KG1 (cell line): ENCODE data around the gene SLC8A1.
A peak's percentile ranks its signal among the peaks of the same experiment; 100 is the strongest.

Experiments
- DNase-seq: peaks from one replicate; lab custom pipeline; 2025; lab: John Stamatoyannopoulos, UW

SLC8A1 gene

DNA sequence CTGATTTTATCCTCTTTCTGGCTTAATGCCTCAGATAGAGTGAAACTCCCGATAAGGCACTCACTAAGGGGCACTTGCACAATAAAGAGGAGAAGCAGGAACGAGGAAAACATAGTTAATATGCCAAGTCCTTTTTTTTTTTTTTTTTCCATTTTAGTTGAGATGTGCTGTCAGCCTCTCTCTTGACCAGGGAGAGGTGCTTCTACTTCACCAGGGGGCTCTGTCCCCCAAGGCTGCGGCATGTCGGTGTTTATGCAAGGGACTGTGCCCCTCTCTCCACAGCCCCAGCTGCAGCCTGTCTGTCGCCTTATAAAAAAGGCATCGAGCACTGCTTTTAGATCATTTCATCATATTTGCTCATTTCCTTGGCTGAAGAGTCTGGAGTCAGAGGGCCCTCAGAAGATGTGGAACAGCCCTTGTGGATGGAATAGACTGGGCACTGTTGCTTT lies 178.1 kb downstream of the SLC8A1 start:
- DNase-seq = no peak

DNA sequence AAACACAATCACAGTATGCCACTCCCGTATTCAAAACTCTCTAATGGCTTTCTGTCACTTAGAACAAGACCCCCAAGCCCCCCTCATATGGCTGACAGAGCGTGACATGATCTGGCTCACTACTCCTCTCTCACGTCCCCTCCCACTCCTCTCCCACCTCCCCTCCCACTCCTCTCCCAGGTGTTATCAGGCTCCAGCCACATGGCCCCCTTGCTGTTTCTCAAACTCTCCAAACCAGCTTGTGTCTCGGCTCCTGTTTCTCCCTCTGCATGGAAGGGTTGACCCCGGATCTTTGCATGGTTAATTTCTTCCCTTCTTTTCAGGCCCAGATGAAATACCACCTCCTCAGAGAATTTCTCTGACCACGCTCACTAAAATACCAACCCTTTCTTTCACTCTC lies 180.8 kb downstream of the SLC8A1 start:
- no peak for DNase-seq

DNA sequence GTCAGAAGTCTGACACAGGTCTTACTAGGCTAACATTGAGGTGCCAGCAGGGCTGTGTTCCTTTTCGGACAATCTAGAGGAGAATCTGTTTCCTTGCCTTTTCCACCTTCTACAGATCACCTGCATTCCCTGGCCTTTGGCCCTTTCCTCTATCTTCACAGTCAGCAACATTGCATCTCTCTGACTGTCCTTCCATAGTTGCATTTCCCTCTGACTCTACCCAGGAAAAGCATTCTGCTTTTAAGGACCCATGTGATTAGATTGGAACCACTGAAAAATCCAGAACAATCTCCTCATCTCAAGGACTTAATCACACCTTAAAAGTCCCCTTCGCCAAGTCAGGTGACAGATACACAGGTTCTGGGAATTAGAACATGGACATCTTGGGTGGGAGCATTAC lies 181.5 kb downstream of the SLC8A1 start:
- DNase-seq = no peak

DNA sequence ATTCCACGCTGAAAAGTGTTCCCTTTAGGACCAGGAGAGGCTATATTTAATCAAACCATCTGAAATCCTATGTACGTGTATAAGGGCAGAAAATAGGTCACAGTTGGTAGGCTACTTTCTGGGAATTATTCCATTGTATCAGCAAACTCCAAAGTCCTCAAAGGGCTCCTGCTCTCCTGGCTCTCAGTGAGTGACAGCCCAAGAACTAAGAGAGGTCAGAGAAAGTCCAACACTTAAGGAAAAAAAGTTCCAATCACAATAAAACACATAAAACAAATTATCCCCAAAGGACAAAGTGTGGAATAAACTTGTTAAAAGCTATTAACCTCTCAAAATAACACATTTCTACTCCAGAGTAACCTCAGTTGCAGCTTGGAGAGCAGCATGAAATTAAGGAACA lies 183.3 kb downstream of the SLC8A1 start:
- no peak for DNase-seq

DNA sequence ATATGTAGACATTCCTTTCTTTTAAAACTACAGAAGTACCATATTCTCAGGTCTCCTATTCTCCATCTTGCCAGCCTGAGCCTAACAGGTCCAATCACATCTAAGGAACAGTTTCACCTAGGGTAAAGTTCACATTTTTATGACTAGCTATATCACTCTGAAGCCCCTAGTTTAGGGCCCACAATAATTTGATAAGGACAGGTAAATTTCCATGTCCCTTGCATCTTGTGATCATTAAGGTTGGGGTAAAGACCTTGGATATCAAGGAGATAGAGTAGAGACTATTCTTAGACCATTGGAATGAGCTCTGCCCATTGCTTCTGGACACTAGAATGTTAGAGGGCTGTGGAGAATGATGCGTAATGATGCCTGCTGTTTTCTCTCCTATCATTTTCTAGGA lies 185.7 kb downstream of the SLC8A1 start:
- DNase-seq = no peak

DNA sequence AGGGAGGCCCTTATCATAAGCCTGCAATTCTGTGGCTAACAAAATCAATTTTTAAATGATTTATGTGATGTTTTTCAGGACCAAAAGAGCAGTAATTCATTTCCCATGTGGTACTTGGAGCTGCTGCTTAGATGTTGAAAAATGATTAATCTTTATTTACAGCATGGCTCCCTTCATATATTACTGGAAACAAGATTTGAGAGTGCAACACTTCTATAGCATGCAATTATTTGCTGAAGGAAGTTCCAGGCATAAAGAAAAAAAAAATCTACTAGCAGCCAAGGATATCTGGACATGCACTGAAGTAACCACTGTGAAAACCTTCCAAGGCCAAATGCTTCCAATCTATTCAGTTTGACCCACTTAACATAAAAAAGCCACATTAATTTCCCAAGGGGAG lies 186.3 kb downstream of the SLC8A1 start:
- no peak for DNase-seq

DNA sequence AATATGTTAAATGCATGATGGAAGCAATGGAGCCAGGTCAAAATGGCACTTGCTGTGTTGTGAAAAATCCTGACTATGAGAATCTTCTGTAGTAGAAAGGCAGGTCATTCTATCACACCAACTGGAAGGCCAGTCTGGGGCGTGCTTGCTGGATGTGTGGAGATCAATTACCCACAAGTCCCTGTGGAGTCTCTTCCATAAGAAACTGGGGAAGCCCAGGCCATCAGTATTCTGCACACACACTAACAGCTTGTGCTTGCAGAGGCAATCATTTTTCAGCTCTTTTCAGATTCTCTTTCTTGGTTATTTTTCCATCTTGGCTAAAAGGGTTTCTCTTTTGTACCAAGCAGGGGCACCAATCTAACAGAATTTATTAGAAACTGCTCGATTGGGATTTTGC lies 190.8 kb downstream of the SLC8A1 start:
- DNase-seq = no peak

DNA sequence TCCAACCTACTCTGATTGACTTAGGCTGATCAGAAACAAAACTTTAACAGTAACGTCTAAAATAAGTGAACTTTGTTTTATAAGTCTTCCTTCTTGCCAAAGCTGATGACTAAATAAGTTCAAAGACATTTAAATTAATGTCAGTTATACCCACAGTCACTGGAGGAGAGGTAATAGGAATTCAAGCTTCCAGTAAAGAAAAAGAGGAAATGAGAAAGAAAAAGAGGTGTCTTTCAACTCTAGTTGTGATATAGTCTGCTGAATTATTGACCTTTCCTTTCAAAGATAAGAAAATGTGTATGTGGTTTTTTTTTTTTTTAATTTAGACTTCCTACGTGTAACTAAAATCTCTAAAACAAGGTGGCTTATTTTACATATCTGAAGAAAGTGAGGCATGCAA lies 191.5 kb downstream of the SLC8A1 start:
- DNase-seq = no peak

DNA sequence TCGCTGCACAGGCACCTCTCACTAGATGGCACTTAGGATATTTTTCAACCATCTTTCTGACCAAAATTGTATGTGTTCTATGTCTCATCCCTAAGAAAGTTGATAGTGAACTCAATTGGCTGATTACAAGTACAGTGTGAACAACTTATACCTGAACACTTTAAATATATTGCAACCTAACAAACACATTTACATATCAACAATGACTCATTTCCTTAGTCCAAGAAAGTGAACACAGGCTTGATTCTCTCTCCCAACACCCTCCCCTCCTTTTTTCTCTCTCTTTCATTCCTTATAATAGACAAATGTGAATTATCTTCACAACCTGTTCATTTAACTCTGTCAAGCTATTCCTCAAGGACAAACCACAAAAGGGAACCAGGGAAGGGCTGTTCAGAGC lies 192.0 kb downstream of the SLC8A1 start:
- no peak for DNase-seq

DNA sequence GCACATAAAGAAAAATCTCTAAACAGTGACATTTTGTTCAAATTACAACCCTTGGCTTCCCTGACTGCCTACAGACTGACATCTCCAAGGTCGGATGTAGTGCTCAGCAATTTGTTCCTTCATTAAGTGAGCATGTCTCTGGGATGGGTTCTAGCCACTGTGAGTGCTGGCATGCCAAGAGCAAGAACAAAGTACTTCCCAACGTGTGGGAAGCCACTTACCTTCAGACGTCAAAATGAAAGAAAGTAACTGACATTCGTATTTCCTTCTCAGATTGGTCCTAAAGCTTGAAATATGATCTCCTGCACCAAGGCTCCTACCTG lies 193.8 kb downstream of the SLC8A1 start:
- DNase-seq = no peak

DNA sequence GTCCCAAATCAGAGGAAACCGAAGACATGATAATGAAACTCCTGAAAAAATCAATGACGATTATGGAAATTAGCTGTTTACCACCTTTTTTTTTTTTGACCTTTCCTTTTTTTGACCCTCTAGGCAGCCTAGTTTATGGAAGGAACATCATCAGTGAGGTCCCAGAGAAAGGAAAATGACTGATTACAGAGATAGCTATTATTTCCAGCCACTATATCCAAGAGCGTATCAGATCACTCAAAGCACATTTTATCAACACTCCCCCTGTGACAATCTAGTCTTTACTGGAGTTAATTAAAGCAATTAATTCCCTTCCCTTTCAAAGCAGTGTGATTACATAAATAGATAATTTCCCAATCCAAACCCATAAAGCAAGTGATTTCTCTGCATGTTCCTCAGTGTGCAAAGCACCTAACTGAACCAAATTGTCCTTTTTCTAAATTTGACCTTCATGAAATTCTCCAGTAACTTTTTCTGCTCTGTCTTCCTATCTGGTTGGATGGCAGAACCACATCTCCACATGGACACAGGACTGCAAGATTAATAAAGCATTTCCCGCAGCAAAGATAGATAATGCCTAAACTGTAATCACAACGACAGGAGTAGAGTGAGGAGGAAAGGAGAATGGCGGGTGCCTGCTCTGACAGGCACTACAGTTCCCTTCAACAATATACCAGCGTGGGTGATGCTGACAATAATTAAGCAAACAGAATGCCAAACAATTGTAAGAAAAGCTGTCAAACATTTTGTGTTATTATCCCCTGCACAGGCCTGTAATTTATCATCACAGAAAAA lies 194.4 kb downstream of the SLC8A1 start:
- DNase-seq = no peak

DNA sequence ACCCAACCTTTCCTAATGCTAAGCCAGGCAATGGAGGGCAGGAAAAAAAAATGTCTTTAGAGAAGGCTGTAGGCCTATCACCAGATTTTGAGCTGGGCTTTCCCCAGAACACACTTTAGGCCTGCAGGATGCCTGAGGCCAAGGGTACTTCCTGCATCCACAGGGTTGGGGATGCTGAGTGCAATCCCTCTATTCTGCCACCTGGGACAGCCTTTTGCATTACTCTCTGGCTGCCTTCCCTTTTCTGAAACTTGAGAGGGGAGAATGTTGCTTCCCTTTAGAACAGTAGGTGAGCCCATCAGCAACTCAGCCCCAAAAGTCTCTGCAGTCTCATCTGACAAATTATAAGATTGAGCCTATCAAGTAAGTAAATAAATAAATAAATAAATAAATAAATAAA lies 195.2 kb downstream of the SLC8A1 start:
- no peak for DNase-seq

DNA sequence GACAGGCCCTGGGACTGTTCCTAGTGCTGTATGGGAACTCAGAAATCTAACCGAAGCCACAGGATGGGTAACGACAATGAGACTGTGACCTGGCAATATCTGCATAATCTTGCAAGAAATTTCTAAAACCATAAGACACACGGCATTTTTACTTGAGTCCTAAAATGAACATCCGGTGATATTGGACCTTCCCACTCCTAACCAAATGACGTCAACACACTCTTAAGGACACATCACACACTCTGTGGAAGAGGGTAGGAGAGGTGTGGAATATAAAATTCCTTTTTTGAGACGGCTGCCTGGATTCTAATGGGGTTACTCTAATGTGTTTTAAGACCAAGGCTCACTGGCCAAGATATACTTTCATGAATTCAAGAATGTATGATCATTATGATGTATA lies 195.9 kb downstream of the SLC8A1 start:
- no peak for DNase-seq

DNA sequence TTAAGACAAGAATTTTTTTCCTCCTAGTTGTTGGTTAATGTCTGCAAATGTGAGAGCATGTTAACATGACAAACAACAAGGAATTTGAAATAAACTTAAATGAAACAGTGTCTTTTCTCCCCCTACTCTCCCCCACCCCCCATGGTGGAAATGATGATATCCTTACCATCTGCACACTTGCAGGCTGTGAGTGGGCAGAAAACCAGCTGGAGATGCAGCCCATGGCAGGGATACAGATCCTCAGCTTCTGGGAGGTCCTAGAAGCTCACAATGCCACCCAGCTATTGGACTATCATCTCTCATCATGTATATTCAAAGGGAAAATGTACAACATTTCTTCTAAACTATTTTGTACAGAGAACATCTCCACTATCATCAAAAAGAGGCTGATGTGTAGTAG lies 196.8 kb downstream of the SLC8A1 start:
- DNase-seq = no peak

DNA sequence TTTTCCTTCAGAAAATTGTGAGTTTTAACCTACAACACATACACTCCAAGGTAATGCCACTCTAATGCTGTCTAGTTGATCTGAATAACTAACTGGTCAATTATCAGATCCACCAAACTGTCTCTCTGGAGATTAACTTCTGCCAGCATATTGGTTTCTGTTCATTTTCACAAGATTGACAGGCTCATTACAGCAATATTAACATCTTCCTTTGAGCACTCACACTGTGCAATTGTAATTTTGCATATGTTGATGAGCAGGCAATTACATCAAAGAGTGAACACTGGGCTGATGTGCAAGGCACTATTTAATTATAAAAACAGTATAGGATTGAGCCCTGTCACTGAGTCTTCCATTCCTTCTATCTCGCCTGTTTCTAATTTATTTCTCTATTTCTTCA lies 197.3 kb downstream of the SLC8A1 start:
- DNase-seq = no peak

DNA sequence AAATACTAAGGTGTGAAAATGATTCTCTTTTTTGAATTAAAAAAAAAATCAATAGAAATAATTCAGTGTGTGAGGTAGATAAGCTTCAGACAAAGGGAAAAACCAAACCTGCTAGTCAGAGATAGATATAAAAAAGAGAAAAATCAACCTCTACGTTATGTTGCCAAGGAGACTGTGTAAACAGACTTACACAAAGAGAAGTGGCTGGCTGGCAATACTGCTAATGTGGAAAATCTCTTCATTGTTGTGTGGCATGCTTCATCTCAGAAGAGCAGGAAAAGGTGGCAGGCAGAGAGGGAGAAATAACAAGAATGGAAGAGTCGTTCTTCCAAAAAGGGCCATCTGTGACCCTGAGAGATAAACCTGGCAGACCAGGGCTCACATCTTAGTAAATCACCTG lies 200.8 kb downstream of the SLC8A1 start:
- DNase-seq = no peak

DNA sequence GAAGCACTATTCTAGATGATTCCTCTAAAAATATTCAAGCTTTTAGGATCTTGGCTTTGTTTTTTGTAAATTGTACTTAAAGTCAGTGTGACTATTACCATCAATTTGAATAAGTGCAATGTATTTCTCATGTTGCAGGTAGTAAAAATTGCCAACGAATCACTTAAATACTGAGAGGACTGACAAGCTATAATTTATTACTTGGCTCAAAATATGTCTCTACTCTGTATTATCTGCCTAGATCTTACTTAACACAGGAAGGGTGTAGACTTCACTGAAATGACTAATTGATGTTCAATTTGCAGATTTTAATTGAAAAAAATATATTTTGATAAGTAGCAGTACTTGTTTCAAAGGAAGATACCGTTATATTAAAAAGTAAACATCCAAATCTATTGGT lies 202.3 kb downstream of the SLC8A1 start:
- no peak for DNase-seq

DNA sequence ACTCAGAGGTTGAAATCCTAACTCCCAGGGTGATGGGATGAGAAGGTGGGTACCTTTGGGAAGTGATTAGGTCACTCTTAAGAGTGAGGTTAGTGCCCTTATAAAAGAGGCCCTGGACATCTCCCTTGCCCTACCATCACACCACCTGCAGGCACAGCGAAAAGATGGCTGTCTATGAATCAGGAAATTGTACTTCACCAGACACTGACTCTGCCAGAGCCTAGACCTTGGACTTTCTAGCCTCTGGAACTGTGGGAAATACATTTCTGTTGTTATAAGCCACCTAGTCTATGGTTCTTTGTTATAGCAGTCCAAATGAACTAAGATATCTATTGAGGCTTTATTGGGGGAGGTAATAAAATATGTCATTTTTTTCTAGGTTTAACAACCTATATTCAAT lies 203.6 kb downstream of the SLC8A1 start:
- no peak for DNase-seq

DNA sequence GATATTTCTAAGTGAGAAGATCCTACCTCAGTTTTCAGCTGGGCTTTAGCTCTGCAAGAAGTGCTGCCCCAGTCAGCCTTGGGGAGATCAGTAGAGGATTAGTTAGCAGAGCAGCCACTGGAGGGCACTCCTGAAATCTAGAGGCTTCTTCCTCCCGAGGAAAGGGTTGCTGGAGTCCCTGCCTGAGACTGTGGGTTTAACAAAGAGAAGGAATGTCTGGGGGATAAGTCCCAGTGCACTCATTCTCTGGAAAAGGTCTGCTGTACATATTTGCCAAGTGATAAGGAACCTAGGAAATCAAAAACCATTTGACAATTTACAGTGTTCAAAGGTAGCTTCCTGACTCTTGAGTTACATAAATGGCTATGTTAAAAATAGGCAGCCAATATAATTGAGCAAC lies 207.2 kb downstream of the SLC8A1 start:
- peak; percentile 27 for DNase-seq

DNA sequence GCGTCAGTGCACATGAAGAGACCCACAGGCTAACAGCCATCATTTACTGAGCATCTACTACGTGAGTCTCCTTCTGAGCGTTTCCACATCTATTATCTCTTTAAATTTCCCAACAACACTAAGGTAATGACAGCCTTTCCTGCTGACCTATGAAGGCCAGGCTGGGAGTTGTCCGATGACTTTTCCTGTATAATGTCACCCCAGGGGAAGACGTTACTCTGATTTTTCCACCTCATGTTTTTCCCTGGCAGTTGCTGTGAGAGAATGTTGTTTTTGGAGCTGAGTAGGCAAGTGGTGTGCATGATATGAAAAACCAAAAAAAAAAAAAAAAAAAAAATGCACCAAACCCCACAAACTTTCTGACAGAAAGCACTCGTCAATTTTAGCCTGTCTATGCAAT lies 207.6 kb downstream of the SLC8A1 start:
- no peak for DNase-seq

DNA sequence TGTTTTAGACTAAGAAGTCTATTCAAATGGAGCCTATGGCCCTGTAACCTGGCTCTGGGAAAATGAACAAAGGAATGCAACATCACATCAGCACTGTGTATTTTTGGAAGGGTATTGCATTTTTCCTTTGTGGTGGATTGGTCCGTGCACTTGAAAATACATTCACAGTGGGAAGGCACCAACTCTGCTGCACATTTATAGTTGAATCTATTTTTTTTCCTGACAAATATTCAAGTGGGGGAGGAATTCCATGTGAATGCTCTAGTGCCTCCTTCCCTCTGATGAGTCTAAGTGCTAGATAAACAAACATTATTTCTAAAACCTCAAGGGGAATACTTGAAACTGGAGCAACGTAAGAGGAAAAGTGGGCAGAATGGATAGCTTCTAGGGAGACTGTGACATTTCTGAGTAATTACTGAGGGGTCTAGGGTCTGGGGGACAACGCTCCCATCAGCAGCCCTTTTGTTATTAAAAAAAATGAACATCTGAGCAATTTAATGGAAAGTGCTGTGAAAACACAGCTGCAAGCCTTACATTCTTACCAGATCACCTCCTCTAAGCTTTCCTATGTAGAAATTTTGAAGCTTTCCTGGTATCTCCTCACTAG lies 208.2 kb downstream of the SLC8A1 start:
- no peak for DNase-seq

DNA sequence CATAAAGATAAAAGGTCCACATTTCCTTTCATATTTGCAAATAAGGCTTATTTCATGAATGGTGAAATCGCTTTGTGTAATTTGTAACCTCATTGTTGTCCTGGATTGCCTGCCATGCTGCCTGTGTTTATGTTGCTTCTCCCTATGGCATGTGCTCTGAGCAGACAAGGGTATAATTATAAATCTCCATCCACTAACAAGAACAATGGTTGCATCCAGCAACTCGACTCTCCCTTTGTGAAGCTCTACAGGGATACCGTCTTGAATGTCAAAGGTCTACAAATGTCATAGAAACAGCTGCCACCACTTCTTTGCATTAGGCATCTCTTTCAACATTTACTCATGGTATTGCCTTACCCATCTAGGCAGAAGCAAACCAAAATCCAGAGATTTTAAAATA lies 209.6 kb downstream of the SLC8A1 start:
- no peak for DNase-seq

DNA sequence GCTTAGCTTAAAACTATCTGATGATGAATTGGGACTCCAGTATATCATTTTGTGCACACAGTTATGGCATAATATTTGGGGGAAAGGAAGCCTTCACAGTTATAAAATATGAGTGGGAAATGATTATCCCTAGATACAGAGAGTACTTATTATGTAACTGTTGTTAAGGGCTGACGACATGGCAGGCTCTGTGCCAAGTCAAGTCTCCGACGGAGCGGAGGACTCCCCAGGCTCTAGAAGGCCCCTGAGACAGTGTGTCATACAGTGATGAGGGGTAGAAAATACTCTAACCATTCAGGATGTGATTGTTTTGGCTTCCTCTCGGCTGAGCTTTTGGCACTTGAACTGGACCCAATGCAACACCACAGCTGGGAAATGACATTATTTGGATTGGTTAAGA lies 211.8 kb downstream of the SLC8A1 start:
- no peak for DNase-seq
